ENCODE results near the gene RREB1. TPM values are rescaled to one million over a fixed set of nuclear protein-coding genes. Genes with fewer than 3 reads are reported as not detected.

RREB1 gene
- total RNA-seq, 3 donors from 2014 or later = 64.9 to 85.9 (median 74.7) TPM

DNA sequence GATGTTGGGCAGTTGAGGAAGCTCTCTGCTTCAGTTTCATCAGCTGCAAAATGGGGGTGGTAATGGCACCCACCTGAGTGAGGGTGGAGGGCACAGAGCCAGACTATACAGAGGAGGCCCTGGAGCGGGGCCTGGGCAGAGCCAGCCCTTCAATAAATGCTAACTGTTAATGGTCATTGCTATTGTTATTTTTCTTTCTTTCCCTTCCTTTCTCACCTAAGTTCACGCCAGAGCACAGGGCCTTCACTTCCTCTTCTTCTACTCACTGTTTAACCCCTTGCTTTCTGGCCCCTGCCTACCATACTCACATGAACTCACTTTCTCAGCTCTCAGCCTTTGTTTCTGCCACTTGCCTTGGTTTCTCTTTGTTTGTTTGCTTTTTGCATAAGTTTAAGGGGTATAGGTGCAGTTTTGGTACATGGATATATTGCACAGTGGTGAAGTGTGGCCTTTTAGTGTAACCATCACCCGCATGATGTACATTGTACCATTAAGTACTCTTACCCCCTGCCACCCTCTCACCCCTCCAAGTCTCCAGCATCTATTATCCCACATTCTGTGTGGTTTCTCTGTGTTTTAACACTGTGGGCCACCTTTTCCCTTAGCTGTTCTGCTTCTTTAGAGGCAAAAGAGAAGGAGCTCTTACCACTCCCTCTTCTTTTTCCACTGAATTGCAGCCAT is 7.5 kb upstream of the RREB1 start:
- ATAC-seq = peak; percentile 34
- DNase-seq = no peak
- intact Hi-C loops (cut with DNase I, micrococcal nuclease) = no loop called here
- no peak overlapping the region for H3K4me3 ChIP-seq
- no peaks in the 10 kb centered on the region for H3K9me3 ChIP-seq
- H3K36me3 ChIP-seq (ENCODE audit: low read depth) = no peaks in the 10 kb centered on the region
- peaks cover 7% of the 10 kb centered on the region for H3K4me1 ChIP-seq (ENCODE audit: low read depth)
- TF ChIP-seq, protein P1, sequence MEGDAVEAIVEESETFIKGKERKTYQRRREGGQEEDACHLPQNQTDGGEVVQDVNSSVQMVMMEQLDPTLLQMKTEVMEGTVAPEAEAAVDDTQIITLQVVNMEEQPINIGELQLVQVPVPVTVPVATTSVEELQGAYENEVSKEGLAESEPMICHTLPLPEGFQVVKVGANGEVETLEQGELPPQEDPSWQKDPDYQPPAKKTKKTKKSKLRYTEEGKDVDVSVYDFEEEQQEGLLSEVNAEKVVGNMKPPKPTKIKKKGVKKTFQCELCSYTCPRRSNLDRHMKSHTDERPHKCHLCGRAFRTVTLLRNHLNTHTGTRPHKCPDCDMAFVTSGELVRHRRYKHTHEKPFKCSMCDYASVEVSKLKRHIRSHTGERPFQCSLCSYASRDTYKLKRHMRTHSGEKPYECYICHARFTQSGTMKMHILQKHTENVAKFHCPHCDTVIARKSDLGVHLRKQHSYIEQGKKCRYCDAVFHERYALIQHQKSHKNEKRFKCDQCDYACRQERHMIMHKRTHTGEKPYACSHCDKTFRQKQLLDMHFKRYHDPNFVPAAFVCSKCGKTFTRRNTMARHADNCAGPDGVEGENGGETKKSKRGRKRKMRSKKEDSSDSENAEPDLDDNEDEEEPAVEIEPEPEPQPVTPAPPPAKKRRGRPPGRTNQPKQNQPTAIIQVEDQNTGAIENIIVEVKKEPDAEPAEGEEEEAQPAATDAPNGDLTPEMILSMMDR (IDR thresholded peaks at IDR 0.05) = no peak

DNA sequence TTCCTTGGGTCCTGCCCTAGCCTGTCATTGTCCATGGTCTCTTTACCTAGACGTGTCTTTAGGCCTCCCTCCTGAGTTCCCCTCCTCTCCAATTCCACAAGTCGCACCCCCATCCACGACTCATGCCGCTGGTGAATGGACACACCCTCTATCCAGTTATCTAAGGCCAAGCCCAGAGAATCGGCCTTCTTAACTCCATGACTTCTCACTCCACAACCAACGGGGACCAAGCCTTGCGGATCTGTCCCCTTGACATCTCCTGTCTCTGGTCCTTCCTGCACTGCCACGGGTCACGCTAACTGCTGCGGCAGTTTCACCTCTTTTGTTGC is 7.0 kb upstream of the RREB1 start:
- ATAC-seq = no peak
- DNase-seq = no peak
- TF ChIP-seq, protein P1 (IDR thresholded peaks at IDR 0.05) = no peak
- Histone ChIP-seq H3K9me3 (no peaks in the 10 kb centered on the region), H3K4me1 (ENCODE audit: low read depth) (peaks cover 7% of the 10 kb centered on the region), H3K4me3 (no peak overlapping the region), H3K36me3 (ENCODE audit: low read depth) (no peaks in the 10 kb centered on the region)
- intact Hi-C loops (cut with DNase I, micrococcal nuclease) = no loop called here

DNA sequence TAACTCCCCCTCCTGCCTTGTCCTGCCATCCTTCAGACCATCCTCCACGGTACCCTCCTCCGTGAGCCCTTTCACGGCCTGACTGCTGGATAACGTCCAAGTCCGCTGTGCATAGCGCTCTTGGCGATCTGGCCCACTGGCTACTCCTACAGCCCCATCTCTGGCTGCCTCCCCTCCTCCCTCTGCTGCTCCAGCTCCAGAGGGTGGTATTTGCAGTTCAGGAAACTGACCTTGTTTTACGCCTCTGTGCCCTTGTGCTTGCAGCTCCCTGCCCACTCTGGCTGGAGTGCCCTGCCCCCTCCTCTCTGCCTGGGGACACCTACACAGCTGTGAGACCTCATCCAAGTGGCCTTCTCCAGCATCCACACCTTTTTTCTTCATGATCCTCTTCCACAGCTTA is 6.5 kb upstream of the RREB1 start:
- Histone ChIP-seq H3K4me3 (no peak overlapping the region), H3K9me3 (no peaks in the 10 kb centered on the region), H3K4me1 (ENCODE audit: low read depth) (peaks cover 7% of the 10 kb centered on the region), H3K36me3 (ENCODE audit: low read depth) (no peaks in the 10 kb centered on the region)
- TF ChIP-seq, protein P1 (IDR thresholded peaks at IDR 0.05) = no peak
- DNase-seq = no peak
- intact Hi-C loops (cut with DNase I, micrococcal nuclease) = no loop called here
- ATAC-seq = no peak

DNA sequence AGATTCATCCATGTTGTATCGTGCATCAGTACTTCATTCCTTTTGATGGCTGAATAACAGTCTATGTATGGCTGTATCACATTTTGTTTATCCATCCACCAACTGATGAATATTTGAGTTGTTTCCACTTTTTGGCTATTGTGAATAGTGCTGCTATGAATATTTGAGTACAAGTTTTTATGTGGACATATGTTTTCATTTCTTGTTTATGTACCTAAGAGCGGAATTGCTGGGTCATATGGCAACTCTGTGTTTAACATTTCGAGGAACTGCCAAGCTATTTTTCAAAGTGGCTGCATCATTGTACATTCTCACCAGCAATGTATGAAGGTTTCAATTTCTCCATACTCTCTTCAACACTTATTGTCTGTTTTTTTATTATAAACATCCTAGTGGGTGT is 3.0 kb upstream of the RREB1 start:
- TF ChIP-seq, protein P1 (IDR thresholded peaks at IDR 0.05) = no peak
- ATAC-seq (no peak), DNase-seq (no peak)
- Histone ChIP-seq H3K4me1 (ENCODE audit: low read depth) (no peaks in the 10 kb centered on the region), H3K9me3 (no peaks in the 10 kb centered on the region), H3K4me3 (no peak overlapping the region), H3K36me3 (ENCODE audit: low read depth) (no peaks in the 10 kb centered on the region)
- intact Hi-C loops (cut with DNase I, micrococcal nuclease) = no loop called here

DNA sequence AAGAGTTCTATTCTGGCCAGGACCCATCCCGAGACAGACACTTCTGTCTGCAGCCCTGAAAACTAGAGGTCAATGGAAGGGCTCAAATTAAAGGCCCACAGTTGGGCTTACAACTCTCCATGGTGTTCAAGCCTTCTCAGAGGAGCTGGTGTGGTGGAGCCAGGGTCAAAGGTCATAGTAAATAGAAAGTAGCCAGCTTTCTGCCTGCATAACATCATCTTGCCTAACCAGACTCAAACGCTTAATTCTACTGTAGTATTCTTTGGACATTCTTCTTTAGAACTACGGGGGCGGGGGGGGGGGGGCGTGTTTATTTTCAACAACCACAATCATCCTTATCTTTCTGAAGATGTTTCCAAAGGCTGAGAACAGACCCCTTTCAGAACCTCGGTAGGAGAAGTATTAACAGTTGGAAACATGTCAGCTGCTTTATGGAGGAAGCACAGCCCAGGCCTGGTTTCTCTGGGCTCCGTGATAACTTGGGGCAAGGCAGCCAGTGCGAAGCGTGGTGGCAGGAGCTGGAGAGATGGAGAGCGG is 1.5 kb upstream of the RREB1 start:
- TF ChIP-seq, protein P1 (IDR thresholded peaks at IDR 0.05) = no peak
- DNase-seq (no peak), ATAC-seq (peak; percentile 3)
- no peaks in the 10 kb centered on the region for H3K36me3 ChIP-seq (ENCODE audit: low read depth)
- H3K4me3 ChIP-seq = no peak overlapping the region
- H3K4me1 ChIP-seq (ENCODE audit: low read depth) = no peaks in the 10 kb centered on the region
- intact Hi-C loops (cut with DNase I, micrococcal nuclease) = no loop called here
- no peaks in the 10 kb centered on the region for H3K9me3 ChIP-seq

Measured in mucosa of descending colon (tissue), 3 donors.